NCI-H146 (cell line): Measurements from ENCODE around the gene SIRT4.
A peak's percentile ranks its signal among the peaks of the same experiment; 100 is the strongest.

Experiments used
- DNase-seq: peaks from one replicate; lab custom pipeline; 2025; lab: John Stamatoyannopoulos, UW

SIRT4 gene

DNA sequence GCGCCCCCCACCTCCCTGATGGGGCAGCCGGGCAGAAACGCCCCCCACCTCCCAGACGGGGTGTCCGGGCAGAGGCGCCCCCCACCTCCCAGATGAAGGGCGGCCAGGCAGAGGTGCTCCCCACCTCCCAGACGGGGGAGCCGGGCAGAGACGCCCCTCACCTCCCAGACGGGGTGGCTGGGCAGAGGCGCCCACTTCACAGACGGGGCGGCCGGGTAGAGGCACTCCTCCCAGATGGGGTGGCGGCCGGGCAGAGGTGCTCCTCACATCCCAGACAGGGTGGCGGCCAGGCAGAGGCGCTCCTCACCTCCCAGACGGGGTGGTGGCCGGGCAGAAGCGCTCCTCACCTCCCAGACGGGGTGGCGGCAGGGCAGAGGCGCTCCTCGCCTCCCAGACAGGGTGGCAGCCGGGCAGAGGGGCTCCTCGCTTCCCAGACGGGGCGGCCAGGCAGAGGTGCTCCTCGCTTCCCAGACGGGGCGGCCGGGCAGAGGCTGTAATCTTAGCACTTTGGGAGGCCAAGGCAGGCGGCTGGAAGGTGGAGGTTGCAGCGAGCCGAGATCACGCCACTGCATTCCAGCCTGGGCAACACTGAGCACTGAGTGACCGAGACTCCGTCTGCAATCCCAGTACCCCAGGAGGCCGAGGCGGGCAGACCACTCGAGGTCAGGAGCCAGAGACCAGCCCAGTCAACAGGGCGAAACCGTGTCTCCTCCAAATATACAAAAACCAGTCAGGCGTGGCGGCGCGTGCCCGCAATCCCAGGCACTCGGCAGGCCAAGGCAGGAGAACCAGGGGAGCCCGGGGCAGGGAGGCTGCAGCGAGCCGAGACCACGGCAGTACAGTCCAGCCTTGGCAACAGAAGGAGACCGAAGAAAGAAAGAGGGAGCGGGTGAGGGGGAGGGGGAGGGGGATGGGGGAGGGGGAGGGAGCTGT, 23.7 kb upstream of the SIRT4 start:
- no peak for DNase-seq

DNA sequence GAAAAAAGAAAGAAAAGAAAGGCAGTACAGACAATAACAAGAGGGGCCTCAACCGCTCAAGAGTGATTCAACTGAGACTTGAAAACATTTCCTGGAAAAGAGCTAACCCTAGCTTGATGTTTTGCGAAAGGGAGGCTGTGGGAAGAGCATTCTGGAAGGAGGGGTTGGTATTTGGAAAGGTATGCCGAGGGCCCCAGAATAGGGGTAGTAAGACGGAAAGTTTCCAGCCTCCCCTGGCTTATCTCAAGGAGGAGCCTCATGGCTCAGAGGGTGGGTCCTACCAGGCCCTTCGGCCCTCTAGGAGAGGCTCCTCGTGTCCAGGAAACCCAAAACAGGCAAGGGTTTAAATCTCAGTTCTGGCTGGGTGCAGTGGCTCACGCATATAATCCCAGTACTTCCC, 18.8 kb upstream of the SIRT4 start:
- no peak for DNase-seq

DNA sequence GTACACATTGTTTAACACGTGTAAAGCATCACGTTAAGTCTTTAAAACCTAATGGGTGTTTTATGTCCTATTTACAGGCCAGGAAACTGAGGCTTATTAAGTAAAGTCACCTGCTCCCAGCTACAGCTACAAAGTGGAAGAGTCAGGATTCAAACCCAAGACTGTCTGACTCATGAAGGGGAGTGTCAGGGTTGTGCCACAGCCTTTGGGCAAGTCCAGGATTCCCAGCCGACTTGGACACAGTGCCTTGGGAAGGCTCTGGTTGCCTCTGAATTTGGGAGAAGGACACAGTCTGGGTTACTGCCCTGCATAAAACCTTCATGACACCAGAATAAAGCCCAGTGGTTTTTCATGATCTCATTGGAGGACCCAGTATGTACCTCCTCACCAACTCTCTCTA, 17.7 kb upstream of the SIRT4 start:
- no peak for DNase-seq

DNA sequence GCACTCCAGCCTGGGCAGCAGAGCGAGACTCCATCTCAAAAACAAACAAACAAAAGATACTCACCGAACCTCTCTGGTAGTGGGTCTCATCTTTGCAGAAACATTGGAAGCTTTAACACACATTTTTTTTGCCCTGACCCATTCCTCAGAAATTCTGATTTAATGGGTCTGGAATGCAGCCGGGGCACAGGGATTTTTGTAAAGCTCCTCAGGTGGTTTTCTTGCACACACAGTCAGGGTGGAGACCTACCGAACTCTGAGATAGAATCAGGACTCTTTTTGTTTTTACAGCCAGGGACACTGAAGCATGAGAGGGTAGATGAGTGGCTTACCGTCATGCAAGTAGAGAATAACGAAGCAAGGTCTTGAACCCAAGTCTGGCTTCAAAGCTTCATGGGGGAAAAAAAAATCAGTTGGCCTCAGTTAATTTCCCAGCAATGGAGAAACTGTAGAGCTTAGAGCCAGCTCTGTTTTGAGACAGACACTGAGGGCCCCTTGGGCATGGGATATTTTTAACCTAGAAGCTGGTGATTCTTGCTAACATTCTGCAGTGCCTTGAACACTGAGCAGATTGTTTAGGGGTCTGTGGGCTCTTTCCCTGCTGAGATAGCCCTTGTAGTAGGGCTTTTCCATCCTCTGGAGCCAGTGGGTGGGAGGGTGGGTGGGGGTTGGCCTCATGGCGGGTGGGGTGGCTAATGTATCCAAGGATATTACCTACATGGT, 15.2 kb upstream of the SIRT4 start:
- no peak for DNase-seq

DNA sequence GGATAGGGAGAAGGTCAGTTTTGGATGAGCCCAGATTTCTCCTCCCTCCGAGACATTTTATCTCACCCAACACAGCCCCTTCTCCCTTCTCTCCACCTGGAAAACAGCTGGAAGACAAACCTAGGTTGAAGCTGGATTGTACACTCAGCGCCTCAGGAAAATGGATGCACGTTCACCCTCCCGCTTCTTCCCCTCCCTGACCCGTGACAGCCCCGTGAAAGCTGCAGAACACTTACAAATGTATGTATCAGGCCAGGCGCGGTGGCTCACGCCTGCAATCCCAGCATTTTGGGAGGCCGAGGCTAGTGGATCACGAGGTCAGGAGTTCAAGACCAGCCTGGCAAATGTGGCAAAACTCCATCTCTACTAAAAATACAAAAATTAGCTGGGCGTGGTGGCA, 14.6 kb upstream of the SIRT4 start:
- DNase-seq = no peak

DNA sequence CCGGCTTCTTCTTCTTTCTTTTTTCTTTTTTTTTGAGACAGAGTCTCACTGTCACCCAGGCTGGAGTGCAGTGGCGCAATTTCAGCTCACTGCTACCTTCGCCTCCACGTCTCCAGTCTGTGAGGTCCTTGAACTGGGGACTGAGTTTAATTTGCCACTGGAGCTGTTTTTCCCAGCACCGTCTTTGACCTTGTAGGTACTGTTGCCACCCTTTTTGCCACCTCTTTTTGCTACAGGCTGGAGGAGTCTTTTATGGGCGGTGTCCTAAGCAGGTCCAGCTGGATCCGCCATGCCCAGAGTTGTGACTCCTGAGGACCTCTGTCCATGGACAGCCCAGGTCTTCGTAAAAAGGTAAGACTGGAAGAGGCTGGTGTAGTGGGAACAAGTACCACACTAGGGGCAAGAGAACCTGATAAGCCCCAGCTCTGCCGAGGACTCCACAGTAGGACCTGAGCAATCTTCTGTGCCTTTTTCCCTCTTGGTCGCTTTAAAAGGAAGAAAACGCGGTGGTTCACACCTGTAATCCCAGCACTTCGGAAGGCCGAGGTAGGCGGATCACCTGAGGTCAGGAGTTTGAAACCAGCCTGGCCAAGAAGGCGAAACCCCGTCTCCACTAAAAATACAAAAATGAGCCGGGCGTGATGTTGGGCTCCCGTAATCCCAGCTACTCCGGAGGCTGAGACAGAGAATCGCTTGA, 11.4 kb upstream of the SIRT4 start:
- peak; percentile 67 for DNase-seq

DNA sequence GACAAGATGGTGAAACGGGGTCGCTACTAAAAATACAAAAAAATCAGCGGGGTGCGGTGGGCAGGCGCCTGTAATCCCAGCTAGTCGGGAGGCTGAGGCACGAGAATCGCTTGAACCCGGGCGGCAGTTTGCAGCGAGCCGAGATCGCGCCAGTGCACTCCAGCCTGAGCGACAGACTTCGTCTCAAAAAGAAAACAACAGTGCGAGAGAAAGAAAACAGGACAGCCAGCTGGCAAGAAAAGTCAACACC, 9.8 kb upstream of the SIRT4 start:
- no peak for DNase-seq

DNA sequence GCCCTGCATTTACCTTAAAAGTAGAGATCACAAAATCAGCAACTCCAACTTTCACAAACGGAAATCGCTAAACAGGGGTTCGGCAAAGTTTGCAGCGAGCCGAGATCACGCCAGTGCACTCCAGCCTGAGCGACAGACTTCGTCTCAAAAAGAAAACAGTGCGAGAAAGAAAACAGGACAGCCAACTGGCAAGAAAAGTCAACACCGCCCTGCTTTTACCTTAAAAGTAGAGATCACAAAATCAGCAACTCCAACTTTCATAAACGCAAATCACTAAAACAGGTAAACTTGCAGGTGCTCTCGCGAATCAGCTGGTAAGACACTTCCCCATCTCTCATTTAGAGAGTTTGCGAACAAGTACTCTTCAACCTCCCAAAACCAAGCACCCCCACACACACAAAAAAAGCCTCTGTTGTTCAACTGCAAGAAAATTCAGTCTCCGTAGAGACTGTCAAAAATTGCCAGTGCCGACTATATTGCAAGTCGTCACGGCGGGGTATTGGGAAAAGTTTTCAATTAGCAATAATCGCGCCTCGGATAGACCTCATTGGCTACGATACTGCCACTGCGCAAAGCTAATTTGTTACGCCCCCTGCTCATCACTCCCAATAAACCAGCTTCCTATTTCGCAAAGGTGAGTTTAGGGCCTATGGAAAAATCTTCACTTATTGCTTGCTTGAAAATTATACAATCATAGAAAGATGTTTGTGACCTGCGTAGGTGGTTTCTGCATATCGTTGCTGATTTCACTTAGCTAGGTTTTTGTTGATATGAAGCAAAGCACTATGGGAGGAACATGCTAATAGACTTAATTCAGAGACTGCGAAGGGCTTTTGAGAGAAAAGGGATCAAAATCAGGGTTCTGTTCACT, 9.2 kb upstream of the SIRT4 start, which contains the start of gene RNU4-1:
Gene RNU4-1, minus strand, starts transcription at position 577 of the 871 bp plus-strand sequence.
- peak; percentile 96 for DNase-seq

DNA sequence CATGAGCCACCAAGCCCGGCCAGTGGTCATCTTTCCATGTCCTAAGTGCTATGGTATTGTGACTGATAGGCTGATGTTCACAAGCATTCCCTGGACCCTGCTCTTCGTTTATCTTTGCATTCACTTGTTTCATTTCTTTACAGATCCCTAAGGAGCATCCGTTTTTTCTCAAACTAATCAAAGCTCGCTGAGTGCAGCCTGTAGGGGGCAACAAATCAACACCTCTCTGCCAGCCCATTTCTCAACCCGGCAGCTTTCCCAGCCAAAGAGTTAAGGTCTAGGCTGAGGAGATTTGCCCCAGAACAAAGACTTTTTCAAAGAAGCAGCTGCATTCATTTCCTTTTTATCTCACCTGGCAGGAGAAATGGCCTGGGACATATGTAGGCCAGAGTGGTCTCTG, 12.1 kb downstream of the SIRT4 start:
- no peak for DNase-seq

DNA sequence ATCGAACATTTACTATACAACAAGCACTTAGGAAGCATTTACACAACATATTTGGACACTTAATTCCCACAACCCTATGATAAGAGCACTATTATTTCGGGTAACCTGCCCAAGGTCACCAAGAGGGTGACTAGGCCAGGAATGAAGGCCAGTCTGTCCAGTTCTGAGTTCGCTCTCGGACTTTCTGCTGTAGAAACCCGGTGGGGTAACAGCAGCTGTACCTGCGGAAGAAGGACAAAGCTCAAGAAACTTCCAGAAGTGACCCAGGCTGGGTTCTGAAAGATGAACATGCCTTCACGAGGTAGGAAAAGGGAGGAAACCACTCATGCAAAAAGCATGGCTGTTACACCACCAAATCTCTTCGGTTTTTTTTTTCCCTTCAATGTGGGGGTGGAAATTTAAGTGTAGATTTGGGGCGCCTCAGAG, 14.7 kb downstream of the SIRT4 start:
- DNase-seq = no peak

DNA sequence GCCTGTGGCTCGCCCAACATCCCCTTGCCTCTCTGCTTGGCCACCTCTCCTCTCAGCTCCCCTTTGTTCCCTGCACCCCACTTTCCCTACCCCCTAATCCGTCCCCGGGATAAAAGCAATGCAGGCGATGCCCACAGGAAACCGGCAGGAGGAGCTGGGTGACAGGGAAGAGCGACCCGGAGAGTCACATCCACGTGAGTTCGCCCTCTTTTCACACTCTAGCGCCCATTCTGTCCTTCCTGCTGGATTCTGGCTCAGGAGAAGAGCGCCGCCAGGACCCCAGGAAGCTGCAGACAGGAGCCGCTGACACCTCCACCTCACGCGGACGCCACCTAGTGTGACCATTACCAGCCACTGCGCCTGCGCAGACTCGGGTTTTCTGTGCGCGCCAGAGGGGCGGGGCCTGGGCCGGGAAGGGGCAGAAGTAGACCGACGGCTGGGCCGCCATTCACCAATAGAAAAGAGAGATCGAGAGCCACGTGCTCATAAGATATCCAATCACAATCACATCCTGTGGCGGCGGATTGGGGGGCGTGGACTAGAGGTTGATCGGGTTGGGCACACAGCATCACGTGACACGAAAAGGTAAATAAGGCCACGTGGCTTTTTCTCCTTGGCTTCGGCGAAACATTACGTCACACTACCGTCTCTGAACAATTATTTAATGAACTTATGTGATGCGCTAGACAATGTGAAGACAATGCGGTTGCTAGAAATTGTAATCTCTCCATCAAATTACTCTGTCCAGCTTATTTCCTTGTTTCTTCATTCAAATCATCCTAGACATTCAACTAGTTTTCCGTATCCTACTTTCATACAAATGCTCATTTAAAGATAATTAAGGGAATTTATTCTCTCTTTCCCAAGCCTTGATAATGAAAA, 15.3 kb downstream of the SIRT4 start:
- peak; percentile 100 for DNase-seq

DNA sequence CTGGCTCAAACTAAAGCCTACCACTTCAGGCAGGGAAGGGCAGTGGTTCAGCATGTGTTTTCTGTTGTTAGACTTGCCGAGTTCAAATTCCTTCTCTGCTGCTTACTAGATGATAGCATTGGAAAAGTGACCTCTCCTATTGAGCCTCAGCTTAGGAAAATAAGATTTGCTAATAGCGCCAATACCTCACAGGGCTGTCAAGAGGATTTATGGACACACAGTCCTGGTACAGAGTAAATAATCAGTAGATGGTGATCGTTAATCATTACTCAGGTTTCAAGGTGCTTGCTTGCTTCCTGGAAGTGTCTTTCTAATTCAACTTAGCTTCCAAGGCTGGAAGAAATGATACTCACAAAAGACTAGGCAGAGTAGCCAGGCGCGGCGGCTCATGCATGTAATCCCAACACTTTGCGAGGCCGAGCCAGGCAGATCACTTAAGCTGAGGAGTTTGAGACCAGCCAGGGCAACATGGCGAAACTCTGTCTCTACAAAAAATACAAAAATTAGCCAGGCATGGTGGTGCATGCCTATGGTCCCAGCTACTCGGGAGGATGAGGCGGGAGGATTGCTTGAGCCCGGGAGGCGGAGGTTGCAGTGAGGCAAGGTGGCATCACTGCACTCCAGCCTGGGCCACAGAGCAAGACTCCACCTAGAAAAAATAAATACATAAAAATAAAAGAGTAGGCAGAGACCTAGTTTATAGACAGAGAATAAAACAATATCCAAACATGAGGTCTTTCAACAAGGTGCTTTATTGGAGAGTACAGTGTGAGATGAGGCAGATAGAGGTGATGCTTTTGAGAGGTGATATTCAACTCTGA, 19.5 kb downstream of the SIRT4 start:
- no peak for DNase-seq

DNA sequence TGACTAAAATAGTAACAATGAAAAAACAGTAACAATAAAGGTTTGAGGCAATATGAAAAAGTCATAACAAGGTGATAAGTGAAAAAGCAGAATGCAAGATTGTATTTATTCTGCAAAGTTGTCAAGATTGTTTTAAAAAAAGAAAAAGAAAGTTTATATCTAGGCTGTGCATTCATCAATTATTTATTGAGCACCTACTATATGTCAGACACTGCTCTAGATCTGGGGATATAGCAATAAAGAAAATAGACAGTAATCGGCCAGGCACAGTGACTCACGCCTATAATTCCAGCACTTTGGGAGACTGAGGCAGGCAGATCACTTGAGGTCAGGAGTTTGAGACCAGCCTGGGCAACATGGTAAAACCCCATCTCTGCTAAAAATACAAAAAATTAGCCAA, 21.7 kb downstream of the SIRT4 start:
- DNase-seq = no peak

DNA sequence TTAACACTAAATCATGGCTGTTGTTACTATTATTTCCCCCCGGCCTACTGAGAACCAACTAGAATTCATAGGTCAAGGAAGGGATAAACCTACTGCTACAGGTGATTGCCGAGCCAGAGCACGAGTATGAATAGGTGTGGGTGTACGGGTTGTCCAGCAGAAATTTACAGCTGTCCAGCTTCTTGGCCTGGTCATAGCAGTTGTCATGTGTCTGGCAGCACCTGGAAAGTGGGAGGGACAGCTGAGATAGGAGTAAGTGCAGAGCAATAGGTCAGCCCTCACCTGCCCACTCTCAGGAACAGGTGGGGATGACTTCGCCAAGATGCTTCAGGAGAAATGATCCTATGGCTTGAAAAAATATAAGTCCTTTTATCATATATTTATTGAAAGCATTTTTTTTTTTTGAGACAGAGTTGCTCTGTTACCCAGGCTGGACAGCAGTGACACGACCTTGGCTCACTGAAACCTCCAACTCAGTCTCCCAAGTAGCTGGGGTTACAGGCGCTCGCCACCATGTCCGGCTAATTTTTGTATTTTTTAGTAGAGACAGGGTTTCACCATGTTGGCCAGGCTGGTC, 22.8 kb downstream of the SIRT4 start:
- DNase-seq = peak; percentile 46

DNA sequence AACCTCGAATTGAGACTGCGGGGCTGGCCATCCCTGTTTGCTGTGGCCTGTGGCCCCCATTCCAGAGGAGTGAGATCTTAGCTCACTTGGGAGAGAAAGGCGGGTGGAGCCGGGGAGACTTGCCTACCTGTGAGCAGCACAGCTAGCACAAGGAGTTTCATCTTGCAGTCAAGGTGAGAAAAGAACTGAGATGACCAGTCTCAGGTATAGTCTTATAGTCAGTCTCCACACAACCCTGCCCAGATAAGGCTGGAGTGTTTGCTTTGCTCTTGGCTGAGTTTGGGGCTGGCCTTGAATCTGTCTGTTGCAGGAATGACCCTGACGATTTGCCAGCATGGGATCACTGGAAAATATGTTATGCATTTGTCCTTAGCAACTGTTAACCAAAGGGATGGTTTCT, 25.5 kb downstream of the SIRT4 start, which contains the start of gene PLA2G1B:
Gene PLA2G1B, minus strand, starts transcription at position 187 of the 400 bp plus-strand sequence. Its CDS starts 26 bp downstream, at position 161.
- DNase-seq = no peak

DNA sequence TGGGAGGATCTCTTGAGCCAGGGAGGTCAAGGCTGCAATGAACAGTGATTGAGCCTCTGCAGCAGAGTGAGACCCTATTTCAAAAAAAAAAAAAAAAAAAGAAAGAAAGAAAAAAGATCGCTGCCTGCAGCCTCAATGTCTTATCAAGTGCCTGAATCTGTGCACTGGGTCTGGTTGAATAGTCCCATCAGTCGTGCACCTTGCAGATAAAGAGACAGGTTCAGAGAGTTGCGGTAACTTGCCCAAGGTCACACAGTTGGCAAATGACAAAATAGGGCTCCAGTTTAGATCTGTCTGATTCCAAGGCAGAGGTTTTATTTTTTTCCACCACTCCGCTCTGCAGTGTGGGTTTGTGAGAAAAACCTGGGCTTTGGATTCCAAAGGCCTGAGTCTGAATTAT, 26.1 kb downstream of the SIRT4 start:
- no peak for DNase-seq

DNA sequence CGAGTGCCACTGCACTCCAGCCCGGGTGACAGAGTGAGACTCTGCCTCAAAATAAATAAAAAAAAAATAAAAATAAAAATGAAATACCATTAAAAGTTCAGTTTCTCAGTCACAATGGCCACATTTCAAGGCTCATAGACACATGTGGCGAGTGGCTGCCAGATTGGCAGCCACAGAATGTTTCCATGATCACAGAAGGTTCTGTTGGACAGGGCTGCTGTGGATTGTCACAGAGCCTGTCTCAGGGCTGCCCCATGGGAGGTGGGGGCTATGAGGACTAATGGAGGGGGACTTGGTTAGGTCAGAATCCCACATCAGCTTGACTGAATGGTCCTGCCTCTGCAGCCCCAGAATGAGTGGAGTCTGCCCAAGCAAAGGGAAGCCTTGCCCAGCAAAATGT, 29.3 kb downstream of the SIRT4 start:
- no peak for DNase-seq

DNA sequence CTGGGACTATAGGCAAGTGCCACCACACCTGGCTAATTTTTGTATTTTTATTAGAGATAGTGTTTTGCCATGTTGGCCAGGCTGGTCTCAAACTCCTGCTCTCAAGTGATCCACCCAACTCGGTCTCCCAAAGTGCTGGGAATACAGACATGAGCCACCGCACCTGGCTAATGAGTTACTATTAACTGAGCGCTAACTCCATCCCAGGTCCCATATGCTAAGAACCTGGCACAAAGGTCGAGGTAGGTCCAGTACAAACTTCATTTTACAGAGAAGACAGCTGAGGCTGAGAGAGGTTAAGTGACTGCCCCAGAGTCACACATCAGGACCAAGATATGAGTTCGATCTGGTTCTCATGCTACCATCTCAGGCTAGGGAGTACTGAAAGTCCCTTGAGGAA, 29.9 kb downstream of the SIRT4 start:
- no peak for DNase-seq

DNA sequence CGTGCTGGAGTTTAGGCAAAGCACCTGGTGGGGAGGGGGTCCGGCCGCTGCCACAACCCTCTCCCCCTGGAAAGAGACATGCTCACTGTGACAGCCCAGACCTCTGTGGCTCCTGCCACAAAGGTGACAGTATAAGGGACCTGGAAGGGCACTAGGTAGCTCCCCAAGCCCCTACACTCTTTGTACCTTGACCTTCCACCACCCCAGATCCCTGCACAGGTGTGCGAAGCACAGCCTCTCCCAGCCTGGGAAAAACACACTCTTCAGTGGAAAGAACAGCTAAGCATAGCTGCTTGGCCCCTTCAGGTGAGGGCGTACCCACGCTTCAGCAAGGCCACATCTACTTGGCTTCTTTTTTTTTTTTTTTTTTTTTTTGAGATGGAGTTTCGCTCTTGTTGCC, 30.4 kb downstream of the SIRT4 start:
- DNase-seq = no peak

DNA sequence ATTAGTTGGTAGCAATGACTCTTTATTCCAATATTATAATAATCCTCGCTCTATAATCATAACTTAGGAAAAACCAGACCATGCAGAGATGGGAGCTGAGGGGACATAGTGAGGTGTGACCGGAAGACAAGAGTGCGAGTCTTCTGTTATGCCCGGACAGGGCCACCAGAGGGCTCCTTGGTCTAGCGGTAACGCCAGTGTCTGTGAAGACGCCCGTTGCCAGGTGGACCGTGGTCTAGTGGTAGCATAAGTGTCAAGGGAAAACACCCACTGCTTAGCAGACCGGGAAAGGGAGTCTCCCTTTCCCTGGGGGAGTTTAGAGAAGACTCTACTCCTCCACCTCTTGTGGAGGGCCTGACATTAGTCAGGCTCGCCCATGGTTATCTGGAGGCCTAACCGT, 33.3 kb downstream of the SIRT4 start:
- peak; percentile 47 for DNase-seq
